SK-N-SH (cell line): ENCODE measurements around the gene ZBED5. TPM values are rescaled to one million over a fixed set of nuclear protein-coding genes. Genes with fewer than 3 reads are reported as not detected.

Experiments
- CTCF ChIA-PET: fragments of 300-600, 350-600 bp; formaldehyde crosslinking; extraction: SDS; loops from one replicate; lab custom pipeline; 2021; lab: Yijun Ruan, JAX
- POLR2A ChIA-PET: fragments of 350-600 bp; sonication (Branson Sonifier 250); formaldehyde crosslinking; extraction: SDS; loops from one replicate; lab custom pipeline; 2020; ENCODE audit warnings: antibody characterized with exemption, inconsistent platforms; lab: Yijun Ruan, JAX
- DNase-seq: peaks from one replicate; pipeline ENCODE4 v3.0.0; 2012
- H2AFZ ChIP-seq: fragments of 200-600 bp; sonication (generic); 2 replicates; pipeline ENCODE4 v1.8.1; 2016; ENCODE audit warnings: antibody characterized with exemption, mild to moderate bottlenecking, low read depth
- H3F3A ChIP-seq: fragments of 200-600 bp; sonication (generic); replicated peaks from 2 replicates; pipeline ENCODE3; 2016; ENCODE audit warnings: antibody characterized with exemption, mild to moderate bottlenecking; ENCODE audit not compliant: insufficient read depth
- H3K27ac ChIP-seq, 2 experiments: fragments of 200-500 bp in 1 of 2; fragments of 200-600 bp in 1 of 2; sonication (Bioruptor generic) in 1 of 2; sonication (generic), shearing (Covaris generic) in 1 of 2; 2 replicates each; pipeline versions ENCODE4 v1.5.1 to v1.6.1; 2014 to 2016; ENCODE audit warnings: low read depth in 2 of 2, inconsistent platforms in 1 of 2, low read length in 1 of 2, mild to moderate bottlenecking in 1 of 2, mixed read lengths in 1 of 2
- H3K27me3 ChIP-seq: fragments of 200-600 bp; sonication (generic), shearing (Covaris generic); 2 replicates; pipeline ENCODE4 v1.6.1; 2016; ENCODE audit warnings: mixed run types; ENCODE audit not compliant: insufficient read depth
- H3K36me3 ChIP-seq, 2 experiments: fragments of 200-500 bp in 1 of 2; fragments of 200-600 bp in 1 of 2; sonication (Bioruptor generic) in 1 of 2; sonication (generic) in 1 of 2; replicated peaks in 1 of 2; 2 replicates each; pipeline versions ENCODE3 to v1.5.1; 2014 to 2016; ENCODE audit warnings: low read length in 1 of 2, mild to moderate bottlenecking in 1 of 2; ENCODE audit not compliant: insufficient read depth in 2 of 2, control insufficient read depth in 1 of 2
- H3K4me1 ChIP-seq, 2 experiments: fragments of 200-500 bp in 1 of 2; fragments of 200-600 bp in 1 of 2; sonication (Bioruptor generic) in 1 of 2; sonication (generic), shearing (Covaris generic) in 1 of 2; 2 replicates each; pipeline versions ENCODE4 v1.5.1 to v1.6.1; 2014 to 2016; ENCODE audit warnings: low read depth in 1 of 2, low read length in 1 of 2, mixed run types in 1 of 2; ENCODE audit not compliant: insufficient read depth in 2 of 2, control insufficient read depth in 1 of 2
- H3K4me2 ChIP-seq: fragments of 200-600 bp; sonication (generic), shearing (Covaris generic); 2 replicates; pipeline ENCODE4 v1.6.1; 2017; ENCODE audit warnings: mixed run types
- H3K4me3 ChIP-seq, 2 experiments: fragments of 200-500 bp in 1 of 2; fragments of 200-600 bp in 1 of 2; sonication (Bioruptor generic) in 1 of 2; sonication (generic), shearing (Covaris generic) in 1 of 2; 2 replicates each; pipeline versions ENCODE4 v1.5.1 to v1.8.1; 2014 to 2016; ENCODE audit warnings: low read depth in 2 of 2, inconsistent platforms in 1 of 2, low read length in 1 of 2, mild to moderate bottlenecking in 1 of 2, mixed read lengths in 1 of 2, moderate library complexity in 1 of 2
- H3K79me2 ChIP-seq: fragments of 200-600 bp; sonication (generic); 2 replicates; pipeline ENCODE4 v1.8.1; 2017; ENCODE audit warnings: mild to moderate bottlenecking; ENCODE audit not compliant: insufficient read depth
- H3K9ac ChIP-seq: fragments of 200-600 bp; sonication (generic); 2 replicates; pipeline ENCODE4 v1.6.1; 2017; ENCODE audit warnings: mixed run types
- H3K9me2 ChIP-seq: fragments of 200-600 bp; sonication (generic); 2 replicates; pipeline ENCODE4 v1.6.1; 2017; ENCODE audit warnings: mixed run types
- H3K9me3 ChIP-seq: fragments of 200-600 bp; sonication (generic); 2 replicates; pipeline ENCODE4 v1.6.1; 2017; ENCODE audit warnings: mixed run types, mild to moderate bottlenecking, moderate library complexity
- H4K20me1 ChIP-seq: fragments of 200-600 bp; sonication (generic); 2 replicates; pipeline ENCODE4 v1.6.1; 2017; ENCODE audit warnings: mild to moderate bottlenecking, mixed run types; ENCODE audit not compliant: insufficient read depth
- CHD2 ChIP-seq: fragments of 150-350 bp; IDR thresholded peaks from 2 replicates; pipeline ENCODE4 v1.6.1; 2018; ENCODE audit warnings: low read length; ENCODE audit not compliant: partially characterized antibody
- ELF1 ChIP-seq: IDR thresholded peaks from 2 replicates; pipeline ENCODE4 v1.4.0; 2012
- FOSL2 ChIP-seq: IDR thresholded peaks from 2 replicates; pipeline ENCODE4 v1.4.0; 2012; ENCODE audit warnings: low read depth, mild to moderate bottlenecking, moderate library complexity, borderline replicate concordance
- FOXM1 ChIP-seq: IDR thresholded peaks from 2 replicates; pipeline ENCODE4 v1.4.0; 2012; ENCODE audit warnings: low read depth, mild to moderate bottlenecking
- GATA2 ChIP-seq: sonication (generic); formaldehyde crosslinking; IDR thresholded peaks from 2 replicates; pipeline ENCODE4 v1.5.0; 2020; ENCODE audit warnings: mild to moderate bottlenecking, missing genetic modification reagents
- IRF3 ChIP-seq: fragments of 150-350 bp; IDR thresholded peaks from 2 replicates; pipeline ENCODE4 v1.6.1; 2016; ENCODE audit warnings: mild to moderate bottlenecking, low read depth, low read length
- JUND ChIP-seq: IDR thresholded peaks from 2 replicates; pipeline ENCODE4 v1.4.0; 2012
- MEF2A ChIP-seq: IDR thresholded peaks from 2 replicates; pipeline ENCODE4 v1.4.0; 2012; ENCODE audit warnings: low read depth, borderline replicate concordance
- NRF1 ChIP-seq: IDR thresholded peaks from 2 replicates; pipeline ENCODE4 v1.6.1; 2012; ENCODE audit warnings: low read depth, mild to moderate bottlenecking, low read length
- RAD21 ChIP-seq: IDR thresholded peaks from 2 replicates; pipeline ENCODE4 v1.6.1; 2012; ENCODE audit warnings: mild to moderate bottlenecking, low read length
- RCOR1 ChIP-seq: fragments of 150-350 bp; IDR thresholded peaks from 2 replicates; pipeline ENCODE4 v1.6.1; 2017; ENCODE audit warnings: antibody characterized with exemption, low read length
- SIN3A ChIP-seq: IDR thresholded peaks from 2 replicates; pipeline ENCODE4 v1.6.1; 2012; ENCODE audit warnings: low read depth, mild to moderate bottlenecking, low read length, moderate library complexity, borderline replicate concordance
- SMC3 ChIP-seq: IDR thresholded peaks from 2 replicates; pipeline ENCODE4 v1.6.1; 2012; ENCODE audit warnings: low read depth, low read length, improper control_type of control experiment
- TAF1 ChIP-seq: IDR thresholded peaks from 2 replicates; pipeline ENCODE4 v1.6.1; 2012; ENCODE audit warnings: low read depth, mild to moderate bottlenecking, low read length, moderate library complexity, borderline replicate concordance
- TCF12 ChIP-seq: IDR thresholded peaks from 2 replicates; pipeline ENCODE4 v1.4.0; 2012
- USF1 ChIP-seq: IDR thresholded peaks from 2 replicates; pipeline ENCODE4 v1.4.0; 2012; ENCODE audit warnings: low read depth, borderline replicate concordance
- WGBS: methylation state at CpG from one replicate; pipeline ENCODE4 v1.1.6; 2017; ENCODE audit warnings: low lambda C conversion rate; 5-methylcytosine and 5-hydroxymethylcytosine counted together
- polyA plus RNA-seq, 3 experiments: library from polyadenylated mRNA; depleted of rRNA; stranded (reverse); fragments of >200 nt; gene quantifications; 2 replicates each; pipeline ENCODE4 v1.2.3, GENCODE V29; 2012
- TF ChIP-seq, protein P1 (sequence below): IDR thresholded peaks from 2 replicates; pipeline ENCODE4 v1.6.1; 2012; ENCODE audit warnings: mild to moderate bottlenecking, low read depth, low read length, moderate library complexity
- TF ChIP-seq, protein P2 (sequence below): fragments of 200-600 bp; sonication (generic); IDR thresholded peaks from 2 replicates; pipeline ENCODE4 v1.6.1; 2017; ENCODE audit warnings: antibody characterized with exemption, mild to moderate bottlenecking, moderate library complexity

Gene ZBED5
- polyA plus RNA-seq, 1 of the 3 experiments (the other 2 are of a cell fraction): 23.5 TPM

DNA sequence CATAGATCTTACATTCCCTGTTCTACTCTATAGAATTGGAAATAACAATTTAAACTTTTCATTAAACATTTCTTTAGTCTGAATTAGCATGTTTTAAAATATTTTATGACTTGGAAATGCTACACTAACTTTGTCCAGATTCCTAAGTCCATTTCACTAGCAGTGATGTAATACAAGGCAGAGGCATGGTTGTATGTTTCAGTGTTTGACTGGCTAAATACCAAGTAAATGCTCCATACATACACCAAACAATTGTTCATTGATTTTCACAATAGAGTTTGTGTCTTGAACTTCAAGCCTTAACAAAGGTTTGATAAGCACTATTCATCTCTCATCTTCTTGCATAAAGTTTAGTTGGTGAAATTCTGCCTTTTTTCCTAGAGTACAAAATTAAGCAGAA, 13.5 kb downstream of the ZBED5 start:
- Histone ChIP-seq H3K36me3 (peaks cover 0 to 5% of the 10 kb centered on the region in 2 experiments), H3K79me2 (no peaks in the 10 kb centered on the region), H3K9ac (no peak overlapping the region), H4K20me1 (no peaks in the 10 kb centered on the region), H3K27me3 (no peaks in the 10 kb centered on the region), H3F3A (peaks cover 9% of the 10 kb centered on the region), H2AFZ (no peak overlapping the region), H3K9me3 (no peaks in the 10 kb centered on the region), H3K4me1 (no peaks in the 10 kb centered on the region), H3K27ac (no peak overlapping the region), H3K4me3 (no peak overlapping the region)
- POLR2A ChIA-PET: no interaction called here
- no peak for DNase-seq
- TF ChIP-seq ELF1 (no peak), NRF1 (no peak), FOSL2 (no peak), FOXM1 (no peak), MEF2A (no peak), IRF3 (no peak), JUND (no peak), SIN3A (no peak), TCF12 (no peak)
- TF ChIP-seq, protein P1, sequence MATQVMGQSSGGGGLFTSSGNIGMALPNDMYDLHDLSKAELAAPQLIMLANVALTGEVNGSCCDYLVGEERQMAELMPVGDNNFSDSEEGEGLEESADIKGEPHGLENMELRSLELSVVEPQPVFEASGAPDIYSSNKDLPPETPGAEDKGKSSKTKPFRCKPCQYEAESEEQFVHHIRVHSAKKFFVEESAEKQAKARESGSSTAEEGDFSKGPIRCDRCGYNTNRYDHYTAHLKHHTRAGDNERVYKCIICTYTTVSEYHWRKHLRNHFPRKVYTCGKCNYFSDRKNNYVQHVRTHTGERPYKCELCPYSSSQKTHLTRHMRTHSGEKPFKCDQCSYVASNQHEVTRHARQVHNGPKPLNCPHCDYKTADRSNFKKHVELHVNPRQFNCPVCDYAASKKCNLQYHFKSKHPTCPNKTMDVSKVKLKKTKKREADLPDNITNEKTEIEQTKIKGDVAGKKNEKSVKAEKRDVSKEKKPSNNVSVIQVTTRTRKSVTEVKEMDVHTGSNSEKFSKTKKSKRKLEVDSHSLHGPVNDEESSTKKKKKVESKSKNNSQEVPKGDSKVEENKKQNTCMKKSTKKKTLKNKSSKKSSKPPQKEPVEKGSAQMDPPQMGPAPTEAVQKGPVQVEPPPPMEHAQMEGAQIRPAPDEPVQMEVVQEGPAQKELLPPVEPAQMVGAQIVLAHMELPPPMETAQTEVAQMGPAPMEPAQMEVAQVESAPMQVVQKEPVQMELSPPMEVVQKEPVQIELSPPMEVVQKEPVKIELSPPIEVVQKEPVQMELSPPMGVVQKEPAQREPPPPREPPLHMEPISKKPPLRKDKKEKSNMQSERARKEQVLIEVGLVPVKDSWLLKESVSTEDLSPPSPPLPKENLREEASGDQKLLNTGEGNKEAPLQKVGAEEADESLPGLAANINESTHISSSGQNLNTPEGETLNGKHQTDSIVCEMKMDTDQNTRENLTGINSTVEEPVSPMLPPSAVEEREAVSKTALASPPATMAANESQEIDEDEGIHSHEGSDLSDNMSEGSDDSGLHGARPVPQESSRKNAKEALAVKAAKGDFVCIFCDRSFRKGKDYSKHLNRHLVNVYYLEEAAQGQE: no peak
- TF ChIP-seq, protein P2, sequence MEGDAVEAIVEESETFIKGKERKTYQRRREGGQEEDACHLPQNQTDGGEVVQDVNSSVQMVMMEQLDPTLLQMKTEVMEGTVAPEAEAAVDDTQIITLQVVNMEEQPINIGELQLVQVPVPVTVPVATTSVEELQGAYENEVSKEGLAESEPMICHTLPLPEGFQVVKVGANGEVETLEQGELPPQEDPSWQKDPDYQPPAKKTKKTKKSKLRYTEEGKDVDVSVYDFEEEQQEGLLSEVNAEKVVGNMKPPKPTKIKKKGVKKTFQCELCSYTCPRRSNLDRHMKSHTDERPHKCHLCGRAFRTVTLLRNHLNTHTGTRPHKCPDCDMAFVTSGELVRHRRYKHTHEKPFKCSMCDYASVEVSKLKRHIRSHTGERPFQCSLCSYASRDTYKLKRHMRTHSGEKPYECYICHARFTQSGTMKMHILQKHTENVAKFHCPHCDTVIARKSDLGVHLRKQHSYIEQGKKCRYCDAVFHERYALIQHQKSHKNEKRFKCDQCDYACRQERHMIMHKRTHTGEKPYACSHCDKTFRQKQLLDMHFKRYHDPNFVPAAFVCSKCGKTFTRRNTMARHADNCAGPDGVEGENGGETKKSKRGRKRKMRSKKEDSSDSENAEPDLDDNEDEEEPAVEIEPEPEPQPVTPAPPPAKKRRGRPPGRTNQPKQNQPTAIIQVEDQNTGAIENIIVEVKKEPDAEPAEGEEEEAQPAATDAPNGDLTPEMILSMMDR: no peak
- TF ChIP-seq, all 33 proteins: peak for 0
- H3K4me2 ChIP-seq: no peak overlapping the region
- CTCF ChIA-PET: no interaction called here
- H3K9me2 ChIP-seq: no peaks in the 10 kb centered on the region

DNA sequence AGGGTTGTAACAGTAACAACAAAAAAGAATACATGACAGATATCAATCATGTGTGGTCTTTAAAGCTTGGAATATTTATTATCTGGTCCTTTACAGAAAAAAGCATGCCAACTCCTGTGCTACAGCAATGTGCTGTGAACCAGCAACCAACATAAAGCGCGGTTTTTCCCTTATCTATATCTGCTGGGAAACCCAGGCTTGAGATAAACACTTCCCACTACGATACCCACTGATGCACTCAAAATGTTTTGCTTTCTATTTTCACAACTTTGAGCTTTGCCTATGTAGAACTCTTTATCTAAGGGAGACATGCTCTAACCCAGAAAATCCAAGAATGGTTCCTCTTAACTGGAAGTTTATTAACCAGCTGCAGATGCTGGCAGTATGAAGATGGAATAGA, 19.0 kb downstream of the ZBED5 start:
- H3K4me2 ChIP-seq: no peak overlapping the region
- H3K9me3 ChIP-seq: no peaks in the 10 kb centered on the region
- POLR2A ChIA-PET: interaction anchor here (0.6 to 1.2 kb wide), 2 partner anchors 31 to 1104 kb away, joined by 3 read pairs; no protein-coding TSS in a partner anchor

More for the DNA sequence above, 19.0 kb downstream of the ZBED5 start:
- H3K4me1 ChIP-seq: no peaks in the 10 kb centered on the region
- H3K9ac ChIP-seq: no peak overlapping the region
- no peaks in the 10 kb centered on the region for H3K79me2 ChIP-seq
- WGBS: 44% methylated on average over 3 of the region's 3 CpGs
- H3K36me3 ChIP-seq: no peaks in the 10 kb centered on the region
- no peak overlapping the region for H3K27ac ChIP-seq
- no peaks in the 10 kb centered on the region for H4K20me1 ChIP-seq
- peak; percentile 17 for DNase-seq
- TF ChIP-seq RAD21 (no peak), TAF1 (no peak), GATA2 (peak; percentile 13; the same call in 1 of the 2 replicates), CHD2 (no peak), USF1 (no peak), RCOR1 (no peak), SMC3 (no peak), TCF12 (no peak)
- H3K9me2 ChIP-seq: no peaks in the 10 kb centered on the region
- H3K4me3 ChIP-seq: no peak overlapping the region
- no peak overlapping the region for H2AFZ ChIP-seq
- H3K27me3 ChIP-seq: no peaks in the 10 kb centered on the region
- CTCF ChIA-PET: interaction anchor here (0.6 to 1.7 kb wide), 5 partner anchors 30 to 95 kb away, joined by 3 to 8 read pairs (median 3); partner anchors contain the start of gene EIF4G2
- H3F3A ChIP-seq: peaks cover 4% of the 10 kb centered on the region
